Cardiac fibroblast (primary cell): ENCODE measurements around the gene RMDN3.
A peak's percentile ranks its signal among the peaks of the same experiment; 100 is the strongest.

Experiments
- DNase-seq, 2 donors: peaks; one replicate each; pipeline versions ENCODE4 v3.0.0 to v3.0.0-alpha.2; 2010; ENCODE audit warnings: low read depth in 2 of 2
- H3K4me3 ChIP-seq, 2 donors: replicated peaks in 1 of 2; 1 replicate in 1 of 2; 2 replicates in 1 of 2; pipeline ENCODE4 v1.5.1; 2011; ENCODE audit warnings: low read depth in 2 of 2, low read length in 2 of 2, mild to moderate bottlenecking in 2 of 2, moderate library complexity in 1 of 2
- CTCF ChIP-seq: IDR thresholded peaks from one replicate; pipeline ENCODE4 v1.5.1; 2011; ENCODE audit warnings: low read depth, mild to moderate bottlenecking, low read length, inconsistent platforms

RMDN3 gene

GRCh38 chr15:40754574-40754882, 526 bp downstream of the RMDN3 start:
- no peak for TF ChIP-seq CTCF
- peak in 1 of 2 donors; percentile 18 for DNase-seq
- peak overlapping the region; percentile 94 to 98 for H3K4me3 ChIP-seq

GRCh38 chr15:40751745-40752144, 3.3 kb downstream of the RMDN3 start:
- DNase-seq: no peak
- TF ChIP-seq CTCF: no peak
- H3K4me3 ChIP-seq: no peak overlapping the region

GRCh38 chr15:40750885-40751284, 4.2 kb downstream of the RMDN3 start:
- H3K4me3 ChIP-seq: no peak overlapping the region
- no peak for TF ChIP-seq CTCF
- DNase-seq: no peak

- no peak for DNase-seq
- no peak for TF ChIP-seq CTCF
- H3K4me3 ChIP-seq: no peak overlapping the region
Measured at GRCh38 chr15:40749151-40749630, 5.9 kb downstream of the RMDN3 start.

GRCh38 chr15:40747685-40748631, 7.1 kb downstream of the RMDN3 start:
- DNase-seq: no peak
- no peak for TF ChIP-seq CTCF
- H3K4me3 ChIP-seq: no peak overlapping the region

GRCh38 chr15:40746916-40747418, 8.1 kb downstream of the RMDN3 start:
- peak; percentile 54 to 84 for DNase-seq
- H3K4me3 ChIP-seq: no peak overlapping the region
- TF ChIP-seq CTCF: no peak

GRCh38 chr15:40744815-40745152, 10.3 kb downstream of the RMDN3 start:
- DNase-seq: no peak
- no peak overlapping the region for H3K4me3 ChIP-seq
- TF ChIP-seq CTCF: no peak
